Stimulated activated effector memory CD8-positive, alpha-beta T cell treated with anti-CD3 and anti-CD28 coated beads, Interleukin-12 subunit alpha, Interleukin-12 subunit beta, amount 100 ng/mL, for 72 hours (primary cell): ENCODE data around the gene PDHA2.

ENCODE experiments used
- ATAC-seq: fragments of 150-1000 bp; cut with Tn5 transposase; 2 replicates; pipeline ENCODE4 v1.10.0; 2021
- DNase-seq, 2 donors: peaks; one replicate each; pipeline ENCODE4 v3.0.0; 2021 to 2022; ENCODE audit warnings: low spot score in 2 of 2
- H3K27ac Mint-ChIP-seq: one replicate; pipeline ENCODE4 v1.8.0; 2022; ENCODE audit warnings: mild to moderate bottlenecking, mixed read lengths
- H3K36me3 Mint-ChIP-seq: one replicate; pipeline ENCODE4 v1.8.0; 2022; ENCODE audit warnings: mild to moderate bottlenecking, mixed read lengths
- H3K4me1 Mint-ChIP-seq: one replicate; pipeline ENCODE4 v1.8.0; 2022; ENCODE audit warnings: mixed read lengths
- H3K4me3 Mint-ChIP-seq: one replicate; pipeline ENCODE4 v1.8.0; 2022; ENCODE audit warnings: mild to moderate bottlenecking, mixed read lengths
- H3K9me3 Mint-ChIP-seq: one replicate; pipeline ENCODE4 v1.8.0; 2022; ENCODE audit warnings: mixed read lengths

The PDHA2 gene

DNA sequence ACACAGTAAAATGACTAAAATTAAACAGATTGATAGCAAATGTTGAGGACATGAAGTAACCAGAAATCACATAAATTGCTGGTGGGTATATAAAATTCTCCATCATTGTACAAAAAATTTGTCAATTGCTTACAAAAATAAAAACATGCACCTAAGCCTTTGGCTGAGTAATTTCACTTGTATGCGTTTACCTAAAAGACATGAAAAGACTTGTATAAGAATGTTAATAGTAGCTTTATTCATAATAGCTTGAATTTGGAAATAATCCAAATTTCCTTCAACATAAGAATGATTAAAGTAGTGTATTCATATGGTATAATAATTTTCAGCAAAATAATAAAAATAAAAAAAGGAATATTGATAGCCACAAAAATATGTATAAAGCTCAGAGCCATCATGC, 37.7 kb downstream of the PDHA2 start:
- DNase-seq = no peak
- Mint-ChIP-seq H3K27ac (no peak overlapping the region), H3K4me1 (no peaks in the 10 kb centered on the region), H3K9me3 (peaks cover 21% of the 10 kb centered on the region), H3K4me3 (no peak overlapping the region), H3K36me3 (no peaks in the 10 kb centered on the region)
- ATAC-seq = no peak

DNA sequence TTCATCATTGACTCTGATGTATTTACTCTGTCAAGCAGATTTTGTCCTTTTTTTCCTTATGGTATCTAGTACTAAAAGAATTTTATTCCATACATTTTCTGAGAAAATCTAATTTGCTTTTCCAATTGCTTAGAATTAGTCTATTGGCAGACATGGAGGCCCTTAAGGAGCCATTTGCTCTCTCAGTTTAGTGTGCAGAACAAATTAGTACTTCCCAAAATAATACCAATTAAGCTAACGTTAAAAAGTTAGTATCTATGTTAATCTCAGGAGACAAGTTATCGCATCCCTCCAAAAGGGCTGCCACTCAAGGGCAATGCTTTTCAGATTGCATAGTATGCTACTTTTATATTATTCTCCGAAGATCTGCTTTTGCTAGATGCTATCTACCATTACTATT, 47.7 kb downstream of the PDHA2 start:
- no peak for ATAC-seq
- H3K4me1 Mint-ChIP-seq = no peaks in the 10 kb centered on the region
- DNase-seq = no peak
- no peak overlapping the region for H3K27ac Mint-ChIP-seq
- no peaks in the 10 kb centered on the region for H3K36me3 Mint-ChIP-seq
- no peak overlapping the region for H3K4me3 Mint-ChIP-seq
- peaks cover 24% of the 10 kb centered on the region for H3K9me3 Mint-ChIP-seq

DNA sequence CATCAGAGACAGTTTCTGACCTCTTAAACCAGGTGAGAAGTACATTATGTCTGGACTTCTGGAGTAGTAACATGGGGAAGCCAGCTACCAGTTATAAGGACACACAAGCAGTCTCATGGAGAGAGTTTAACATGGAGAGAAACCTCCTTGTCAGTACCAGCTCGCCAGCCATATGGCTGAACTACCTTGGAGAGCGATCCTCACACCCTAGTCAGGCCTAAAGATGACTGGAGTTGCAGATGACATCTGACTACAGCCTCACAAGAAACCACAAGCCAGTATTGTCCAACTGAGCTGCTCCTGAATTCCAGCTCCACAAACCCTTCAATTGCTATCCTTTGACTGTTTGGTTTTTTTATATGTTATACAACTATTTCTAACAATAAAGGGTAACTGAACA, 49.8 kb downstream of the PDHA2 start:
- no peak for ATAC-seq
- Mint-ChIP-seq H3K4me1 (no peaks in the 10 kb centered on the region), H3K27ac (no peak overlapping the region), H3K36me3 (no peaks in the 10 kb centered on the region), H3K4me3 (no peak overlapping the region), H3K9me3 (peaks cover 23% of the 10 kb centered on the region)
- no peak for DNase-seq
